Keratinocyte (primary cell): ENCODE results near the gene BBS12. TPM values are rescaled to one million over a fixed set of nuclear protein-coding genes. Genes with fewer than 3 reads are reported as not detected.

Source experiments
- DNase-seq: peaks from one replicate; pipeline ENCODE4 v3.0.0-alpha.2; 2011; ENCODE audit warnings: low read depth, missing footprints, low spot score
- FAIRE-seq: peaks from 2 replicates; lab custom pipeline; 2011; peaks lifted over from hg19 to GRCh38; lab: Jason Lieb, UNC
- H2AFZ ChIP-seq: 2 replicates; pipeline ENCODE4 v1.6.0; 2012; ENCODE audit warnings: low read length, control low read depth, inconsistent platforms; ENCODE audit not compliant: control insufficient read depth
- H3K27ac ChIP-seq: 2 replicates; pipeline ENCODE4 v1.5.1; 2011; ENCODE audit warnings: low read length; ENCODE audit not compliant: control insufficient read depth, insufficient read depth
- H3K27me3 ChIP-seq: 3 replicates; pipeline ENCODE4 v1.6.0; 2011; ENCODE audit warnings: low read length; ENCODE audit not compliant: control insufficient read depth, insufficient read depth; ENCODE audit errors: extremely low read depth
- H3K36me3 ChIP-seq, 2 experiments: 2 replicates in 1 of 2; 3 replicates in 1 of 2; pipeline ENCODE4 v1.5.1; 2011; ENCODE audit warnings: low read length in 2 of 2, mild to moderate bottlenecking in 1 of 2; ENCODE audit not compliant: control insufficient read depth in 2 of 2, insufficient read depth in 2 of 2; ENCODE audit errors: extremely low read depth in 1 of 2
- H3K4me1 ChIP-seq: 3 replicates; pipeline ENCODE4 v1.5.1; 2011; ENCODE audit warnings: low read length; ENCODE audit not compliant: control insufficient read depth, insufficient read depth; ENCODE audit errors: extremely low read depth
- H3K4me2 ChIP-seq: 3 replicates; pipeline ENCODE4 v1.6.0; 2011; ENCODE audit warnings: low read depth, low read length; ENCODE audit not compliant: control insufficient read depth, insufficient read depth; ENCODE audit errors: extremely low read depth
- H3K4me3 ChIP-seq, 3 experiments: fragments of 200-600 bp in 1 of 3; sonication (generic) in 1 of 3; 2 replicates in 2 of 3; 3 replicates in 1 of 3; pipeline ENCODE4 v1.5.1; 2011 to 2016; ENCODE audit warnings: low read length in 3 of 3, mild to moderate bottlenecking in 3 of 3, control low read depth in 2 of 3, inconsistent platforms in 1 of 3, low read depth in 1 of 3, mixed read lengths in 1 of 3, mixed run types in 1 of 3, moderate library complexity in 1 of 3; ENCODE audit not compliant: control insufficient read depth in 2 of 3, insufficient read depth in 2 of 3; ENCODE audit errors: extremely low read depth in 1 of 3
- H3K79me2 ChIP-seq: 2 replicates; pipeline ENCODE4 v1.6.0; 2012; ENCODE audit warnings: low read length; ENCODE audit not compliant: control insufficient read depth, insufficient read depth
- H3K9ac ChIP-seq: 3 replicates; pipeline ENCODE4 v1.6.0; 2011; ENCODE audit warnings: low read length; ENCODE audit not compliant: control insufficient read depth, insufficient read depth; ENCODE audit errors: extremely low read depth
- H3K9me1 ChIP-seq: 3 replicates; pipeline ENCODE4 v1.6.0; 2011; ENCODE audit warnings: low read length; ENCODE audit not compliant: control insufficient read depth, insufficient read depth; ENCODE audit errors: extremely low read depth
- H3K9me3 ChIP-seq: 2 replicates; pipeline ENCODE4 v1.5.1; 2012; ENCODE audit warnings: low read depth, low read length; ENCODE audit not compliant: control insufficient read depth
- H4K20me1 ChIP-seq: 3 replicates; pipeline ENCODE4 v1.6.0; 2011; ENCODE audit warnings: low read length; ENCODE audit not compliant: control insufficient read depth, insufficient read depth; ENCODE audit errors: extremely low read depth
- CTCF ChIP-seq, 3 experiments: IDR thresholded peaks in 1 of 3; conservative IDR thresholded peaks in 1 of 3; optimal IDR thresholded peaks in 1 of 3; 2 replicates in 2 of 3; 3 replicates in 1 of 3; pipeline versions ENCODE3 to v1.5.1; 2011; ENCODE audit warnings: low read length in 3 of 3, mild to moderate bottlenecking in 3 of 3, moderate library complexity in 2 of 3, control low read depth in 1 of 3, inconsistent platforms in 1 of 3; ENCODE audit not compliant: insufficient read depth in 2 of 3; ENCODE audit errors: extremely low read depth in 1 of 3
- EZH2 ChIP-seq: IDR thresholded peaks from one replicate; pipeline ENCODE4 v1.6.1; 2012; ENCODE audit warnings: inconsistent platforms, mild to moderate bottlenecking, low read length, moderate library complexity
- dilution Hi-C: fragments of 300-500 bp; cut with MboI; formaldehyde crosslinking; loops from one replicate; pipeline ENCODE4 v1.7.0; 2020; ENCODE audit warnings: low sequenced_read_pairs; ENCODE audit not compliant: extremely low pct_ligation_motif_present
- polyA plus RNA-seq, 5 experiments: library from polyadenylated mRNA; depleted of rRNA in 3 of 5; stranded (reverse) in 3 of 5; stranded (forward) in 1 of 5; unstranded in 1 of 5; fragments of >200 nt; gene quantifications; 1 replicate in 1 of 5; 2 replicates in 3 of 5; 3 replicates in 1 of 5; pipeline versions ENCODE4 v1.2.1 to v1.2.3, GENCODE V29; 2011 to 2012; ENCODE audit warnings: missing spikeins in 2 of 5, low read depth in 1 of 5, low replicate concordance in 1 of 5

Gene BBS12
- polyA plus RNA-seq, 1 donor (not counting 4 experiments of a cell fraction or from before 2014, with no cell fraction given): 2.5 TPM

GRCh38 chr4:122775039-122775438, 42.5 kb downstream of the BBS12 start:
- dilution Hi-C loops: no loop called here
- H3K9me3 ChIP-seq: no peaks in the 10 kb centered on the region
- H3K4me2 ChIP-seq: no peak overlapping the region

GRCh38 chr4:122775987-122776836, 43.7 kb downstream of the BBS12 start:
- no peak for FAIRE-seq
- no peak for TF ChIP-seq CTCF (optimal IDR thresholded peaks at IDR 0.05 in 1 of 3, IDR thresholded peaks at IDR 0.05 in 1 of 3, conservative IDR thresholded peaks at IDR 0.05 in 1 of 3; ENCODE audit: extremely low read depth in 1 of 3, insufficient read depth in 2 of 3, low read length in 3 of 3)
- no peak for TF ChIP-seq EZH2
- H2AFZ ChIP-seq: peak overlapping the region; percentile 36

More at GRCh38 chr4:122775039-122775438, 42.5 kb downstream of the BBS12 start:
- H3K27ac ChIP-seq: no peak overlapping the region
- no peaks in the 10 kb centered on the region for H4K20me1 ChIP-seq
- H3K9me1 ChIP-seq: no peaks in the 10 kb centered on the region
- TF ChIP-seq EZH2 (no peak), CTCF (optimal IDR thresholded peaks at IDR 0.05 in 1 of 3, IDR thresholded peaks at IDR 0.05 in 1 of 3, conservative IDR thresholded peaks at IDR 0.05 in 1 of 3; ENCODE audit: extremely low read depth in 1 of 3, insufficient read depth in 2 of 3, low read length in 3 of 3) (no peak)
- H3K9ac ChIP-seq: no peak overlapping the region
- no peak for DNase-seq
- no peaks in the 10 kb centered on the region for H3K36me3 ChIP-seq
- no peaks in the 10 kb centered on the region for H3K27me3 ChIP-seq
- H3K79me2 ChIP-seq: no peaks in the 10 kb centered on the region
- peaks cover 34% of the 10 kb centered on the region for H3K4me1 ChIP-seq
- no peak overlapping the region for H3K4me3 ChIP-seq
- FAIRE-seq: no peak
- H2AFZ ChIP-seq: no peak overlapping the region

More at GRCh38 chr4:122775987-122776836, 43.7 kb downstream of the BBS12 start:
- DNase-seq: no peak
- no peaks in the 10 kb centered on the region for H3K9me1 ChIP-seq
- no peak overlapping the region for H3K4me2 ChIP-seq
- H4K20me1 ChIP-seq: no peaks in the 10 kb centered on the region
- no peak overlapping the region for H3K4me3 ChIP-seq
- H3K36me3 ChIP-seq: no peaks in the 10 kb centered on the region
- dilution Hi-C loops: no loop called here
- H3K9me3 ChIP-seq: no peaks in the 10 kb centered on the region
- peaks cover 34% of the 10 kb centered on the region for H3K4me1 ChIP-seq
- no peaks in the 10 kb centered on the region for H3K27me3 ChIP-seq
- H3K79me2 ChIP-seq: no peaks in the 10 kb centered on the region
- peak overlapping the region; percentile 19 for H3K27ac ChIP-seq
- no peak overlapping the region for H3K9ac ChIP-seq
